SK-N-SH (cell line): ENCODE measurements around the gene MEGF10.

Experiments used
- CTCF ChIP-seq: fragments of 200-600 bp; sonication (generic); IDR thresholded peaks from 2 replicates; pipeline ENCODE4 v1.6.1; 2017; ENCODE audit warnings: antibody characterized with exemption, mild to moderate bottlenecking, moderate library complexity
- ELF1 ChIP-seq: IDR thresholded peaks from 2 replicates; pipeline ENCODE4 v1.4.0; 2012
- NFIC ChIP-seq: IDR thresholded peaks from 2 replicates; pipeline ENCODE4 v1.4.0; 2012; ENCODE audit warnings: borderline replicate concordance
- RFX5 ChIP-seq: IDR thresholded peaks from 2 replicates; pipeline ENCODE4 v1.6.1; 2012; ENCODE audit warnings: mild to moderate bottlenecking, improper control_type of control experiment, low read length

DNA sequence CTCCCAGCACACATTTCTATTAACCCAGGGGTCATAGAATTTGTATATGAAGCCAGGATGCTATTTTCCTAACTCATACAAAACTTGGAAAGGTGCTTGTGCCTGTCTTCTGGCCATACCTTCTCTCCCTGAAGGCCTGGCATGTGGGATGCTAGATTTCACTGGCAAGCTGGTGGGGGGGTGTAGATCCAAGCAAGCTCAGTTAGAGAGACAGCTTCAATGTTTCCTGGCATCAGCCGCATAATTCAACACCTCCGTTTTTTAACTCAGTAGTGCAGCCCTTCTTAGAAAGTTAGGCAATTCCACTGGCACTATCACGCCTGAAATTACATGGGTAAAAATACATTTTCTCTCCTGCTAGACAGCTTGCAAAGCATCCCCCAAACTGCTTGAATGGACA is 51.8 kb downstream of the MEGF10 start:
- TF ChIP-seq CTCF (no peak), NFIC (no peak), ELF1 (no peak), RFX5 (no peak)
